Activated CD4-positive, alpha-beta T cell treated with anti-CD3 and anti-CD28 coated beads, Interleukin-2, amount 50 U/mL, for 48 hours (primary cell): Measurements from ENCODE around the gene KLHL40.

Experiments
- DNase-seq, 2 experiments: peaks; one replicate each; pipeline ENCODE4 v3.0.0-alpha.2; 2020

Gene KLHL40

DNA sequence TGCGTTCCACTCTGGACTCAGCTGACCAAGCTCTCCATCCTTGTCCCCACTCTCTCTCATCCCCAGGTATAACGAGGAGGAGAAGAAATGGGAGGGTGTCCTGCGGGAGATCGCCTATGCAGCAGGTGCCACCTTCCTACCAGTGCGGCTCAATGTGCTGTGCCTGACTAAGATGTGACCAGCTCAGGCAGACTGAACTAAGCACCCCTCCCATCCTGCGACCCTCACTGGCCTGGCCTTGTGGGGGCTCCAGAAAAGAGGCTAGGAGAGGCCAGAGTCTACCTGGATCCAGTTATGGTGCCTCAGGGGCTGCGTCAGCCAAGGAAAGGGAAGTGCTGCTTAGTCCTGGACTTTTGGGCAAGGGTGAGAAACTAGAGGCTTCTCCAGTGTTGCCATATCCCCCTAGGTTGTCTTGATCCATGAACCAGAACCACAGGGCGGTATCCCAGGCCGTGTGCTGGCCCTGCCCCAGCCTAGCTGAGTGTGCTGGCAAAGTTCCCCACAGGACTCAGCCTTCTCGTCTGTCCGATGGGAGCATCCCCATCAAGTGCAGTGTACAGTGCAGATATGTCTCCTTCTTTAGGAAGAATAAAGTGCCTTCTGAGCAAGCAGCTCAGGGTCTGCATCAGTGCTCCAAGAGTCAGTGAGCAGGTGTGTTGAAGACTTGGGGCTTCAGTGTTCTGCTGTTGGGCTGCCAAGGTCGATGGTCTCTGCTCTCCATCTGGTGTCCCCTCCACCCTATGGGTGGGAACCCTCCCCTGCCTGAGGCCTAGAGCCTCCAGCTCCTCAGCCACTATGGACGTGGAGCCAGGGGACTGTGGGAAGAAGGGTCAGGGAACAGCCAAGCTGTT lies 6.7 kb downstream of the KLHL40 start:
- DNase-seq: no peak

GRCh38 chr3:42692667-42693529 lies 7.6 kb downstream of the KLHL40 start:
- no peak for DNase-seq

- no peak for DNase-seq
Measured at GRCh38 chr3:42693530-42693930, 8.2 kb downstream of the KLHL40 start.

GRCh38 chr3:42694366-42694765 lies 9.0 kb downstream of the KLHL40 start:
- DNase-seq: no peak

- DNase-seq: no peak
Measured at GRCh38 chr3:42696356-42697288, 11.3 kb downstream of the KLHL40 start.

- DNase-seq: no peak
Measured at GRCh38 chr3:42697289-42698051, 12.1 kb downstream of the KLHL40 start.

DNA sequence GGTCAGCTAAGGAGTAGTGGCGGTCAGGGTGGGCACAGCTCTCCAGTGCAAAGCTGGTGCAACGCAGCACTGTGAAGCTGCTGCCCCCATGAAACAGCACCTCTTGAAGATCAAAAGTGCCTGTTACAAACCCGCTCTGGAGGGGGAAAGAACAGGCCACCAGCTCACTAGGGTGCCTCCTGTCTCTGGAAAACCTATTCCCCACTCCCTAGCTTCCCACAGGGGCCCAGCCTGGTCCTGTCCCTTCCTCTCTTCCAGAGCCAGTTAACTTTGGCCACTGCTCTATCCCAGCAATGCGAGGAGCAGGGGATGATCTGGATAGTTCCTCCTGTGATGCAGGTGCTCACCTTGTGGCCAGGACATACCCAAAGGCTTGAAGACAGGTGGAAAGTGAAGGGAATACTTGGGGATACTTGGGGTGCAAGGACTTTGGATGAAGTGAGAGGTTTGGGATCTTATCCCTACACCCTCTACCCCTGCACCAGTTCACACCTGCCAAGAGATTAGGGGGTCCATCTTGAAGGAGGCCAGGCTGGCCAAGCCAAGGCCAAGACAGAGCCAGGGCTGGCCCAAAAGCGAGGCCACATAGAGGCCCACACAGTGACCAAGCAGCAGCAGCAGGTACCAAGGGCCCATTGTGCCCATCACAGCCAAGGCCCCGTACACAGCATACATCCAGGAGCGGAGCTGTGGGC lies 13.0 kb downstream of the KLHL40 start:
- no peak for DNase-seq

DNA sequence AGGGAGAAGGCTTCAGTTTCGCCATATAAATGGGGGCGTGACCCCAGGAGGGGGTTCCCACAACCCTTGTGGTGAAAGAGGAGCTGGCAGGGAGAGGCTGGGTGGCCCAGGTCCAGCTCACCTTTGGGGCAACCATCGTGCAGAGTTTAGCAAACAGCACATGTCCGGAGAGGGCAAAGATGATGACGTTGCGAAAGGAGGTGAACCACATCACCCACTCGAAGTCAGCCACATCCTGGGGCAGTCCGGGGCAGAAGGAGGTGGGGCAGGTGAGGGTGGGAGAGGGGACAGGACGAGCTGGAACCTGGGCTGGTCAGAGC lies 13.5 kb downstream of the KLHL40 start:
- DNase-seq: peak; percentile 15 to 16

DNA sequence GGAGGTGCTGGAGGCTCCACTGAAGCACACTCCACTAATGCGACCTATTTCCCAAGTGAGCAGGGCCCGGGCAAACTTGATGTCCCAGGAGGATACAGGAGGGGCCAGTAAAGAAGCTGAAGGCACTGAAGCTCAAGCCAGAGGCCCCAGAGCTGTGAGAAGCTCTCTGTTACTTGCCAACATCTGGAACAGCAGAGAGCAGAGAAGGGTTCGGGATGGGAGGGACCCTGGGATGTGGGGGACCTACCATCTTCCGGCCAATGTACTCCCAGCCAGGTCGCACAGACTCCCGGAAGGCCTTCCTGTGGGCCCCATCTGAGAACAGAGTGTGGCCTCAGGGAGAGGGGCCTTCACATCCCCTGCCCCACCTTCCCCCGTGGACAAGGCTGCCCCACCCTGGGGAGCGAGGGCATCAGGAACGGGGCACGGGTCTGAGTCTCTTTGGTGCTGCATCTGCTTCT lies 14.2 kb downstream of the KLHL40 start:
- DNase-seq: no peak

DNA sequence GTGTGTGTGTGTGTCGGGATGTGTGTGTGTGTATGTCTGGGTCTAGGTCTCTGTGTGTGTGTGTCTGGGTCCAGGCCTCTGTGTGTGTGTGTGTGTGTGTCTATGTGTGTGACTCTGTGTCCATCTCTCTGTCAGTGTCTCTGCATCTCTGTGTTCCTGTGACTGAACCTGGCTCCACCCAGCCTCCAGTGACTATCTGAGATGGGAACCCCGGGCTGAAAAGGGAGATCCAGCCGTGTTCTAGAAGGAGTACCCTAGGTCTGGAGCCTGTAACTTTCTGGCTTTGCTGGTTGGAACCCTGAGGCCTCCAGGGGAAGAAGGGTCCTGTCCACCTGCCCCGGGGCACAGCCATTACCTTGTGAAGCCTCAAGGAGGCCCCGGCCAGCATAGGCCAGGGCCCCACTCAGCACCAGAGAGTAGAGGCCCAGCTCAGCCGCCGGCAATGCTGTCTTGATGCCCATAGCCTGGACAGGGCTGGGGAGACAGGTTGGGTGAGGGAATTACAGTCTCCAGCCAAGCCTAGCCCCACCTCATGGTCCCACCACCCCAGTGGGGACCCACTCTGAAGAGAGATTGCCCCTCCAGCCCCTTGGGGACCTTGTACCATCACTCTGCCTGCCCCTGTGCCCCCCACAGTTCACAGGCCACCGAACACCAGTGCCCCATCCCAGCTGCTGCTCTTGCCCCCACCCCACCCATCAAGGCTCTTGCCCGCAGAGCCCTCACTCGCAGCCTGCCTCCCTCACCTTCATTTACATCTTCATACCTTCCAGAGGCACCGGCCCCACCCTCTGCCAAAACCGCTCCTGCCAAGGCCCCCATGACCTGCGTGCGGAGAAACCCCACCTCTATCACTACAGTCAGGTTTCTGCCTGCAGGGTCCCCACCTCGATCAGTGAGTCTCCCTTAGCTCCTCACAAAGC lies 15.3 kb downstream of the KLHL40 start:
- DNase-seq: no peak

DNA sequence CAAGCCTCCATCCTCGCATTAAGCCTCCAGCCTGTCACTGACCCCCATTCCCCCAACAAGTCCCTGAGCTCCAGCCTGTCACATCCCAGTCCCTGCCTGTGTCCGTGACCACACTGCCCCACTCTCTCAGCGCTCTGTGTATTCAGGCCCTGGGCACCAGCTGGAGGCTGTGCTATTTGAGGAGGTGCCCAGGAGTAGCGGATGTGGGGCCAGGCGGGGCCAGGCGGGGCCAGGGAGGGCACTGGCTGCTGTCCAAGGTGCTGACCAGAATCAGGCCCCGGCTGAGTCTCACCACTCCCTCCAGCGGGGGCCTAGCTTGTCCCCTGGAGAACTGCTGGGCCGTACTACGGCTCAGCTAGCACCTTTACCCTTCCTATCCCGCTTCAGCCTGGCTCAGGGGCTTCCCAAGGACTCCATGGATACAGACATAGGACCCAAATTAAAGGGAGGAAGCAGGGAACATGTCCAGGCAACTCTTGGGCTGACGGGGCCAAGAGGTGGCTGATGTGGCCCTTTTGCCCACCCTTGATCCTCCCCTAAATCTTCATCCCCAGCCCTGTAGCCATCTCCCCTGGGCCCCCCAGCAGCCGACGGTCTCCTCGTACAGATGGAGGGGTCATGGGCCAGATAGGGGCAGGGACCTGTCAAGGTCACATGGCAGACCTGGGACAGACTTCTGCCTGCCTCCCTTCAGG lies 16.2 kb downstream of the KLHL40 start:
- peak; percentile 69 to 71 for DNase-seq

GRCh38 chr3:42702066-42702951 lies 17.0 kb downstream of the KLHL40 start, which contains the start of gene HHATL:
TSS of gene HHATL (minus strand) at chr3:42702798. CDS start at chr3:42700826, 1,972 bp downstream.
- DNase-seq: no peak

DNA sequence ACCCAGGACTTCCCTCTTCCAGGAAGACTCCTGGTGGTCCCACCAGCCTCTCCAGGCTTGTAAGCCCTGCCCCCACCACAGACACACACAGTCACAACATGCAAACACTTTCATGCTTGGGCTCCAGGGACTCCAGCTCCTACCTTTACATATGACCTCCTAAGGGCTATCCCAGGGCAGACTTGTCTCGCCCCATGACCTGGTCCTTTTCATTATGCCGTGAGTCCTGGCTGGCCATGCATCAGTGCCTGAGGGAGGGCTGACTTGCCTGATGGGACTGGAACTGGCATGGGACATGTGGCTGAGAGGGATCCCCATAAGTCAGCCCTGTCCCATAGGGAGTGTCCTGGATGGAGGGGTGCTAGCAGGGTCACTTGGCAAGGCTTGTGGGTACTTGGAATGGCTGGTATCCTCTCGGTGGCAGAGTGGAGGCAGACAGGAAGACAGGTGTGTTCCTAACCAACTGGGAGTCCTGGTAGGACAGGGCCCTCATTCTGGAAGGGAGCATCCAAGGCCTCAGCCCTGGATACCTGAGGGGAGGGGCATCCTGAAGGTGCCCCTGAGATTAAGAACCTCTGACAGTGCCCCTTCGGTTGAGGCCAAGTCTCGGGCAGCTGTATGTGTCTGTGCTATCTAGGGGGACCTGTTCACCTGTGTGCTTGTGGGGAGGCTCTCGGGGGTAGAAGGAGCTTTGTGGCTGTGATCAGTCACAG lies 17.8 kb downstream of the KLHL40 start:
- DNase-seq: no peak

DNA sequence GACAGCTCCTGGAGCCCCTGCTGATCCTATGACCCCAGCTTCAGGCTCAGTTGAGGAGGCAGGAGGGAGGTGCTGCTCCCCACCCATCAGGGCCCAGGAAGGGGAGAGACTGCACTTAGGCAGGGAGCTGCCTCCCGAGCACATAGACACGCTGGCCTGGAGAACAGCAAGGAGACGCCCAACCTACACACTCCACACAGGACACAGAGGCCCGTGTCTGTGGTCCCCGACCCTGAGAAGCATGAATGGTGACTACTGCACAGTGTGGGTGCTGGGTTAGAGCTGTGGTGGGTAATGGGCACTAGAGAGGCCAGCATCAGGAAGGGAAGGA lies 18.3 kb downstream of the KLHL40 start:
- DNase-seq: no peak

DNA sequence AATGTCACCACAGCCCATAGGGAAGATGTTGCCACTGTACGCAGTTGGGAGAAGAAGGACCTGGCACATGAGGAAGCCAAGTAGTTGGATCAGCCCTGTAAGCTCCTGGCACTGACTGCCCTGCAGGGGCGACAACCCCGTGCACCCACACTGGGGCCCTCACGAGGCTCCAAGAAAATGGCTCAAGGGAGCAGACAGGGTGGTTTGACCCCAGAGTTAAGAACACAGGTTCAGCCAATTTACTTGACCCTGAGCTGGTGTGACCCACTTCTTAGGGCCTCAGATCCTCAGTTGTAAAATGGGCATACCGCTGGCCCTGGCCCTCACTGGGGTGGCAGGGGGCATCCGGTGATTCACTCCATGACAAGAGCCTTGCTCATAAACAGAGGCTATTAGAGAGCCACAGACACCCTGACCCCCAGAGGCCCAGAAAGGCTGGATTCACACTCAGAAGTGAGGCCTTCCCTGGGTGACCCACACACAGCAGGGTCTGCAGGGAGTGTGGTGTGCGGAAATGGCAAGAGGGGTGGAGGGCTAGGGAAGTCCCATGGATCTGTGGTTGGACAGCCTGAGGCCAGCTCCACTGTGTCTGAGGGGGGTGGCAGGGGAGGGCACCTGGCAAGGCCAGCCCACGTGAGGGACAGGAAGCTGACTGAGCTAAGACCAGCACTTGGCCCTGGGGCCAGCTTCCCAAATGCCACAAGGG lies 19.0 kb downstream of the KLHL40 start:
- no peak for DNase-seq

GRCh38 chr3:42705058-42705767 lies 19.9 kb downstream of the KLHL40 start:
- no peak for DNase-seq
